GM18951 (cell line): ENCODE data around the gene CCDC51.

Experiments used
- POLR2A ChIP-seq: IDR thresholded peaks from 4 replicates; pipeline ENCODE4 v1.6.1; 2011; ENCODE audit warnings: mild to moderate bottlenecking; ENCODE audit not compliant: insufficient read length, insufficient read depth; ENCODE audit errors: extremely low read depth
- in situ Hi-C: fragments of 300-500 bp; cut with MboI; formaldehyde crosslinking; loops from one replicate; pipeline ENCODE4 v1.12.0; 2022; ENCODE audit warnings: low sequenced_read_pairs, mixed read lengths, inconsistent platforms; ENCODE audit not compliant: unreplicated experiment

The CCDC51 gene

GRCh38 chr3:48434591-48435222 is 5.2 kb downstream of the CCDC51 start:
- in situ Hi-C loops: loop anchor here (10.0 kb wide), 1 partner anchor 160 kb away; no protein-coding TSS in a partner anchor
- no peak for TF ChIP-seq POLR2A

GRCh38 chr3:48433472-48434118 is 6.3 kb downstream of the CCDC51 start:
- in situ Hi-C loops: loop anchor here (10.0 kb wide), 1 partner anchor 159 kb away; no protein-coding TSS in a partner anchor
- TF ChIP-seq POLR2A: no peak

- no peak for TF ChIP-seq POLR2A
- in situ Hi-C loops: loop anchor here (10.0 kb wide), 1 partner anchor 158 kb away; no protein-coding TSS in a partner anchor
Observed at GRCh38 chr3:48432411-48433371, 7.2 kb downstream of the CCDC51 start.

- TF ChIP-seq POLR2A: no peak
- in situ Hi-C loops: loop anchor here (10.0 kb wide), 1 partner anchor 157 kb away; no protein-coding TSS in a partner anchor
Observed at GRCh38 chr3:48431224-48432029, 8.5 kb downstream of the CCDC51 start.

GRCh38 chr3:48430708-48431101 is 9.2 kb downstream of the CCDC51 start:
- in situ Hi-C loops: loop anchor here (10.0 kb wide), 1 partner anchor 156 kb away; no protein-coding TSS in a partner anchor
- TF ChIP-seq POLR2A: no peak

- no peak for TF ChIP-seq POLR2A
- in situ Hi-C loops: loop anchor here (10.0 kb wide), 1 partner anchor 155 kb away; no protein-coding TSS in a partner anchor
Observed at GRCh38 chr3:48429960-48430707, 9.8 kb downstream of the CCDC51 start, which contains the start of gene PLXNB1. Gene PLXNB1 (minus strand): TSS chr3:48430086. CDS start chr3:48424611, 5,475 bp downstream.

- peak; percentile 46 for TF ChIP-seq POLR2A
- in situ Hi-C loops: no loop called here
Observed at GRCh38 chr3:48429317-48429959, 10.5 kb downstream of the CCDC51 start.

GRCh38 chr3:48428572-48429316 is 11.2 kb downstream of the CCDC51 start:
- no peak for TF ChIP-seq POLR2A
- in situ Hi-C loops: no loop called here

- in situ Hi-C loops: no loop called here
Observed at GRCh38 chr3:48428088-48428571, 11.8 kb downstream of the CCDC51 start.

GRCh38 chr3:48427630-48427962 is 12.3 kb downstream of the CCDC51 start:
- no peak for TF ChIP-seq POLR2A
- in situ Hi-C loops: no loop called here

More at GRCh38 chr3:48428088-48428571, 11.8 kb downstream of the CCDC51 start:
- TF ChIP-seq POLR2A: no peak
